ENCODE results near the gene DBN1. TPM values are rescaled to one million over a fixed set of nuclear protein-coding genes. Genes with fewer than 3 reads are reported as not detected.
"Not testable (repeated sequence)": the region's sequence is repeated elsewhere in the genome, so short reads cannot be mapped to it uniquely, and the experiment has no call there.

DBN1 gene
- total and polyA plus RNA-seq, 2 donors (not counting 1 experiment from before 2014, with no cell fraction given) = 96.4 to 138 TPM

DNA sequence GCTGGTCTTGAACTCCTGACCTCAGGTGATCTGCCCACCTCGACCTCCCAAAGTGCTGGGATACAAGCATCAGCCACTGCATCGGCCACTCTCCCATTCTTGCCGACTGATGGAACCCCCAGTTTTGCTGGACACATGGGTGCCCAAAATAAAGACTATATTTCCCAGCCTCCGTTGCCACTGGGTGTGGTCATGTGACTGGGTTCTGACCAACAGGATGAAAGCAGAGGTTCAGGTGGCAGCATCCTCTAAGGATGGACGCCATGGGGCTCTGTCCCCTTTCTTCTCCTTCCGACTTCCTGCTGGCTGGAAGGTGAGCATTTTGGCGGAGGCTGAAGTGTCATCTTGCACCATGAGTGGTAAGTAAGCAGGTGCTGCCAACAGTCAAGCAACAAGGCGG is 13.7 kb upstream of the DBN1 start:
- no peak overlapping the region for H3K4me2 ChIP-seq (ENCODE audit: extremely low read depth, insufficient read depth, low read length)
- peaks cover 4% of the 10 kb centered on the region for H3K4me1 ChIP-seq (ENCODE audit: control insufficient read depth, extremely low read depth, insufficient read depth, low read length)
- peaks cover 20% of the 10 kb centered on the region for H3K79me2 ChIP-seq (ENCODE audit: control insufficient read depth, insufficient read depth, low read length)
- no peaks in the 10 kb centered on the region for H3K27me3 ChIP-seq (ENCODE audit: control insufficient read depth, insufficient read depth, low read length)
- no peaks in the 10 kb centered on the region for H3K9me3 ChIP-seq (ENCODE audit: control insufficient read depth, insufficient read depth, low read depth, low read length)
- DNase-seq (ENCODE audit: low read depth in 2 of 2) = no peak
- H3K27ac ChIP-seq (ENCODE audit: insufficient read depth, low read length) = no peak overlapping the region
- H3K4me3 ChIP-seq (replicated peaks in 1 of 4; ENCODE audit: control extremely low read depth in 1 of 4, insufficient read depth in 1 of 4, low read depth in 3 of 4, low read length in 4 of 4) = no peak overlapping the region
- peaks cover 70% of the 10 kb centered on the region for H3K36me3 ChIP-seq (ENCODE audit: control insufficient read depth, insufficient read depth, low read length)
- no peaks in the 10 kb centered on the region for H4K20me1 ChIP-seq (ENCODE audit: control insufficient read depth, extremely low read depth, insufficient read depth, low read length)
- no peak overlapping the region for H2AFZ ChIP-seq (ENCODE audit: low read length)
- no peak overlapping the region for H3K9ac ChIP-seq (ENCODE audit: insufficient read depth, low read length)
- no peak for TF ChIP-seq EZH2 (IDR thresholded peaks at IDR 0.05; ENCODE audit: low read length, missing control alignments)
- TF ChIP-seq, protein P1, sequence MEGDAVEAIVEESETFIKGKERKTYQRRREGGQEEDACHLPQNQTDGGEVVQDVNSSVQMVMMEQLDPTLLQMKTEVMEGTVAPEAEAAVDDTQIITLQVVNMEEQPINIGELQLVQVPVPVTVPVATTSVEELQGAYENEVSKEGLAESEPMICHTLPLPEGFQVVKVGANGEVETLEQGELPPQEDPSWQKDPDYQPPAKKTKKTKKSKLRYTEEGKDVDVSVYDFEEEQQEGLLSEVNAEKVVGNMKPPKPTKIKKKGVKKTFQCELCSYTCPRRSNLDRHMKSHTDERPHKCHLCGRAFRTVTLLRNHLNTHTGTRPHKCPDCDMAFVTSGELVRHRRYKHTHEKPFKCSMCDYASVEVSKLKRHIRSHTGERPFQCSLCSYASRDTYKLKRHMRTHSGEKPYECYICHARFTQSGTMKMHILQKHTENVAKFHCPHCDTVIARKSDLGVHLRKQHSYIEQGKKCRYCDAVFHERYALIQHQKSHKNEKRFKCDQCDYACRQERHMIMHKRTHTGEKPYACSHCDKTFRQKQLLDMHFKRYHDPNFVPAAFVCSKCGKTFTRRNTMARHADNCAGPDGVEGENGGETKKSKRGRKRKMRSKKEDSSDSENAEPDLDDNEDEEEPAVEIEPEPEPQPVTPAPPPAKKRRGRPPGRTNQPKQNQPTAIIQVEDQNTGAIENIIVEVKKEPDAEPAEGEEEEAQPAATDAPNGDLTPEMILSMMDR (conservative IDR thresholded peaks at IDR 0.05 in 1 of 2, IDR thresholded peaks at IDR 0.05 in 1 of 2; ENCODE audit: low read depth in 1 of 2, low read length in 2 of 2) = no peak

DNA sequence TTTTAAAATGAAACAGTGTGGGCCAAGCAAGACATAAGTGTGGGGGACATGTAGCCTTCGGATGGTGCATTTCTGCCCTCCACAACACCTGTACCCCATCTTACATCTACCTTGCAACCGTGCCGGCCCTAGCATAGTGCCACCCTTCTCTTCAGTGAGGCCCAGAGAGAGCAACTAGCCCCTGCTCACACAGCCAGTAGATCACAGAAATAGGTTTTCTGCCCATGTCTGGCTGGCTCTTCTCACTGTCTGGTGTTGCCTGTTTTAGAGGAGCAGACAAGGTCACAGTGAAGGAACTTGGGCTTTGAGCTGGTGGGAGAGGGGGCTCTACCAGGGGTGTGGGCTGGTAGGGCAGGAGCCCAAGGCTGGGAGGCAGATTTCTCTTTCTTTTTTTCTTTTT is 12.8 kb upstream of the DBN1 start:
- H3K79me2 ChIP-seq (ENCODE audit: control insufficient read depth, insufficient read depth, low read length) = peaks cover 17% of the 10 kb centered on the region

DNA sequence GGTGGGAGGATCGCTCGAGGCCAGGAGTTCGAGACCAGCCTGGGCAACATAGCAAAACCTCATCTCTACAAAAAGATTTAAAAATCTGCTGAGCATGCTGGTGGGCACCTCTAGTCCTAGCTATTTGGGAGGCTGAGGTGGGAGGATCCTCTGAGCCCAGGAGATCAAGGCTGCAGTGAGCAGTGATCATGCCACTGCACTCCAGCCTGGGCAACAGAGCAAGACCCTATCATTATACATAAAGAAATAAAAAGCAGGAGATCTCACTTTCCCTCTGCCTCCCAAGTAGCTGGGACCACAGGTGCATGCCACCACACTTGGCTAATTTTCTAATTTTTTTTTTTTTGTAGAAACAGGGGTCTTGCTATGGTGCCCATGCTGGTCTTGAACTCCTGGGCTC is 12.3 kb upstream of the DBN1 start:
- DNase-seq (ENCODE audit: low read depth in 2 of 2); H4K20me1 ChIP-seq (ENCODE audit: control insufficient read depth, extremely low read depth, insufficient read depth, low read length); H3K4me2 ChIP-seq (ENCODE audit: extremely low read depth, insufficient read depth, low read length); H3K4me1 ChIP-seq (ENCODE audit: control insufficient read depth, extremely low read depth, insufficient read depth, low read length); H3K4me3 ChIP-seq (replicated peaks in 1 of 4; ENCODE audit: control extremely low read depth in 1 of 4, insufficient read depth in 1 of 4, low read depth in 3 of 4, low read length in 4 of 4); H3K27ac ChIP-seq (ENCODE audit: insufficient read depth, low read length); H3K9me3 ChIP-seq (ENCODE audit: control insufficient read depth, insufficient read depth, low read depth, low read length); H3K9ac ChIP-seq (ENCODE audit: insufficient read depth, low read length); H2AFZ ChIP-seq (ENCODE audit: low read length); H3K27me3 ChIP-seq (ENCODE audit: control insufficient read depth, insufficient read depth, low read length): not testable (repeated sequence)
- H3K36me3 ChIP-seq (ENCODE audit: control insufficient read depth, insufficient read depth, low read length) = peaks cover 65% of the 10 kb centered on the region
- H3K79me2 ChIP-seq (ENCODE audit: control insufficient read depth, insufficient read depth, low read length) = peaks cover 12% of the 10 kb centered on the region

More for the DNA sequence above, 12.8 kb upstream of the DBN1 start:
- Histone ChIP-seq H3K9me3 (ENCODE audit: control insufficient read depth, insufficient read depth, low read depth, low read length) (no peaks in the 10 kb centered on the region), H3K4me3 (replicated peaks in 1 of 4; ENCODE audit: control extremely low read depth in 1 of 4, insufficient read depth in 1 of 4, low read depth in 3 of 4, low read length in 4 of 4) (no peak overlapping the region), H4K20me1 (ENCODE audit: control insufficient read depth, extremely low read depth, insufficient read depth, low read length) (no peaks in the 10 kb centered on the region), H3K27me3 (ENCODE audit: control insufficient read depth, insufficient read depth, low read length) (no peaks in the 10 kb centered on the region), H3K4me2 (ENCODE audit: extremely low read depth, insufficient read depth, low read length) (no peak overlapping the region), H2AFZ (ENCODE audit: low read length) (no peak overlapping the region), H3K36me3 (ENCODE audit: control insufficient read depth, insufficient read depth, low read length) (peaks cover 70% of the 10 kb centered on the region), H3K4me1 (ENCODE audit: control insufficient read depth, extremely low read depth, insufficient read depth, low read length) (peaks cover 9% of the 10 kb centered on the region), H3K9ac (ENCODE audit: insufficient read depth, low read length) (no peak overlapping the region), H3K27ac (ENCODE audit: insufficient read depth, low read length) (no peak overlapping the region)
- no peak for DNase-seq (ENCODE audit: low read depth in 2 of 2)
- TF ChIP-seq EZH2 (IDR thresholded peaks at IDR 0.05; ENCODE audit: low read length, missing control alignments) = no peak
- TF ChIP-seq, protein P1 (conservative IDR thresholded peaks at IDR 0.05 in 1 of 2, IDR thresholded peaks at IDR 0.05 in 1 of 2; ENCODE audit: low read depth in 1 of 2, low read length in 2 of 2) = no peak

Measured in fibroblast of lung (primary cell).